ENCODE results near the gene SLC39A1. TPM values are rescaled to one million over a fixed set of nuclear protein-coding genes. Genes with fewer than 3 reads are reported as not detected.
A peak's percentile ranks its signal among the peaks of the same experiment; 100 is the strongest.

Gene SLC39A1
- total RNA-seq, 4 donors from 2014 or later, result 88.6 to 105 (median 98.8) TPM

DNA sequence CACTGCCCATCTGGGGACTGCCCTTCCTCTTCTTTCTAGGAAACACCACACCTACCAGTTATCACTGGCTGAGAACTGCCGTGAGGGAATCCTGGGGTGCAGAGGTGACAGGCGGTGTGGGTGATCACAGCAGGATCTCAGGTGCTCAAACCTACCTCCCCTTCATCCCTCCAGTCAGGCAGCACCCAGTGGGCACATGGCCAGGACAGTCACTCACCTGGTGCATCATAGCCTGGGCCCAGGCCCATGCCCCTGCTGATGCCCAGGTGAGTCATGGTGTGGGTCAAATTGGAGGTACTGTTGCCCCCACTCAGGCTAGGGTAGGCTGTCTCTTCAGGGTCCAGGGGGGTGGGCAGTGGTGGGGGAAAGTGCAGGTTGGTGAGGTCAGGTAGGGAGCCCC lies 11.5 kb downstream of the SLC39A1 start:
- intact Hi-C loops (cut with DNase I; ENCODE audit: low total_unique reads), result no loop called here
- no peak for DNase-seq (ENCODE audit: low spot score in 2 of 2)

DNA sequence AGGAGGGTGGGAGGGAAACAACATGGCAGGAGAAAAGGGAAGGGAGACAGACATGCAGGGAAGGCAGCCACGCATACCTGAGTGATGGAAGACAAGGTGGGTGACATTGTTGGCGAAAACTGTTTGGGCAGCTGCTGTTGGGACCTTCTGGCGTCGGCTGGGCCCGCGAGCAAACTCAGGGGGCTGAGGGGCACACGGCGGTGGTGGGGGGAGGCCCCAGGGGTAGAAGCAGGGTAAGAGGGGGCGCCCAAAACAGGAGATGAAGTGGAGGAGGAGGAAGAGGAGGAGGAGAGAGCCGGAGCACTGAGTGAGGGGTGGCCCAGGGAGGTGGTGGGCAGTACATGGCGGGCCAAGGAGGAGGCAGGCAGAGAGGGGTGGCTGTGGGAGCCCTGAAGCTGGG lies 12.2 kb downstream of the SLC39A1 start:
- intact Hi-C loops (cut with DNase I; ENCODE audit: low total_unique reads), result no loop called here
- no peak overlapping the region for H3K4me3 ChIP-seq (ENCODE audit: low read depth, poor library complexity, severe bottlenecking)
- DNase-seq (ENCODE audit: low spot score in 2 of 2), result no peak
- TF ChIP-seq, protein P1, sequence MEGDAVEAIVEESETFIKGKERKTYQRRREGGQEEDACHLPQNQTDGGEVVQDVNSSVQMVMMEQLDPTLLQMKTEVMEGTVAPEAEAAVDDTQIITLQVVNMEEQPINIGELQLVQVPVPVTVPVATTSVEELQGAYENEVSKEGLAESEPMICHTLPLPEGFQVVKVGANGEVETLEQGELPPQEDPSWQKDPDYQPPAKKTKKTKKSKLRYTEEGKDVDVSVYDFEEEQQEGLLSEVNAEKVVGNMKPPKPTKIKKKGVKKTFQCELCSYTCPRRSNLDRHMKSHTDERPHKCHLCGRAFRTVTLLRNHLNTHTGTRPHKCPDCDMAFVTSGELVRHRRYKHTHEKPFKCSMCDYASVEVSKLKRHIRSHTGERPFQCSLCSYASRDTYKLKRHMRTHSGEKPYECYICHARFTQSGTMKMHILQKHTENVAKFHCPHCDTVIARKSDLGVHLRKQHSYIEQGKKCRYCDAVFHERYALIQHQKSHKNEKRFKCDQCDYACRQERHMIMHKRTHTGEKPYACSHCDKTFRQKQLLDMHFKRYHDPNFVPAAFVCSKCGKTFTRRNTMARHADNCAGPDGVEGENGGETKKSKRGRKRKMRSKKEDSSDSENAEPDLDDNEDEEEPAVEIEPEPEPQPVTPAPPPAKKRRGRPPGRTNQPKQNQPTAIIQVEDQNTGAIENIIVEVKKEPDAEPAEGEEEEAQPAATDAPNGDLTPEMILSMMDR (IDR thresholded peaks at IDR 0.05), result no peak
- no peak for TF ChIP-seq POLR2A (IDR thresholded peaks at IDR 0.05)
- WGBS, 2 donors, result 91 to 94% methylated on average over 11 of the region's 11 CpGs

More for the DNA sequence above, 11.5 kb downstream of the SLC39A1 start:
- 89 to 100% methylated on average over 2 of the region's 2 CpGs for WGBS, 2 donors
- H3K4me3 ChIP-seq (ENCODE audit: low read depth, poor library complexity, severe bottlenecking), result no peak overlapping the region
- no peak for TF ChIP-seq POLR2A (IDR thresholded peaks at IDR 0.05)
- TF ChIP-seq, protein P1 (IDR thresholded peaks at IDR 0.05), result no peak

DNA sequence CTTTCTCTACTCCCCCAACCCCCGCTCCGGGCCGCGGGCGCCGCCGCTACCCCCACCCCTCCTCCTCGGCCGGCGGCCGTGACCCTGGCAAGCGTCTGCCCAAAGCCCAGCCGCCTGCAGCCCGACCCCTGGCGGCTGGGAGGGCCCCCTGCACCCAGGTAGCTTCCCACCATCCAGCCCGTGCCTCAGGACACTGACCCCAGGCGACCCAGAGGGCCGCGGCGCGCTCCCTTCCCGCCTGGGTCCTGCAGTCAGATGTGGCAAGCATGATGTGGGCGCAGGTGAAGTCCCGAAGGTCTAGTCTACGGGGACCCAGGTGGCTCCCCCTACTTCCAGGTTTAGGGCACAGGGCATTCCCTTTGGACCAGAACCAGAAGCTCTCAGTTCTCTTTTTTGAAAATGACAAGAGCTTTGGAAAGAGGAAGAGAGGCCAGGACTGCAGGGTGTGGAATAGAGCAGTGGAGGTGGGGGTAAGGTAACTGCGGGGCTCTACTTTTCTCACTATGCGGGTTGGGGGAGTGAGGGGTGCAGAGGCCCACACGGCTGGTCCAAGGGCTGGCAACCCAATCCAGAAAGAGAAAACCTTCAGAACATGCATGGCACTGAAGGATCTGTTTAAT lies 16.6 kb downstream of the SLC39A1 start, which contains the start of gene DENND4B:
Gene DENND4B (minus strand): TSS at position 97 of the 620 bp plus-strand sequence. CDS start 2,344 bp downstream, outside the sequence.
- WGBS, 2 donors, result 11 to 12% methylated on average over 21 to 23 of the region's 28 CpGs
- DNase-seq (ENCODE audit: low spot score in 2 of 2), result peak; percentile 66 to 95
- intact Hi-C loops (cut with DNase I; ENCODE audit: low total_unique reads), result loop anchor here (2.0 kb wide), 1 partner anchor 40 kb away; the partner anchor contains the start of gene RAB13

DNA sequence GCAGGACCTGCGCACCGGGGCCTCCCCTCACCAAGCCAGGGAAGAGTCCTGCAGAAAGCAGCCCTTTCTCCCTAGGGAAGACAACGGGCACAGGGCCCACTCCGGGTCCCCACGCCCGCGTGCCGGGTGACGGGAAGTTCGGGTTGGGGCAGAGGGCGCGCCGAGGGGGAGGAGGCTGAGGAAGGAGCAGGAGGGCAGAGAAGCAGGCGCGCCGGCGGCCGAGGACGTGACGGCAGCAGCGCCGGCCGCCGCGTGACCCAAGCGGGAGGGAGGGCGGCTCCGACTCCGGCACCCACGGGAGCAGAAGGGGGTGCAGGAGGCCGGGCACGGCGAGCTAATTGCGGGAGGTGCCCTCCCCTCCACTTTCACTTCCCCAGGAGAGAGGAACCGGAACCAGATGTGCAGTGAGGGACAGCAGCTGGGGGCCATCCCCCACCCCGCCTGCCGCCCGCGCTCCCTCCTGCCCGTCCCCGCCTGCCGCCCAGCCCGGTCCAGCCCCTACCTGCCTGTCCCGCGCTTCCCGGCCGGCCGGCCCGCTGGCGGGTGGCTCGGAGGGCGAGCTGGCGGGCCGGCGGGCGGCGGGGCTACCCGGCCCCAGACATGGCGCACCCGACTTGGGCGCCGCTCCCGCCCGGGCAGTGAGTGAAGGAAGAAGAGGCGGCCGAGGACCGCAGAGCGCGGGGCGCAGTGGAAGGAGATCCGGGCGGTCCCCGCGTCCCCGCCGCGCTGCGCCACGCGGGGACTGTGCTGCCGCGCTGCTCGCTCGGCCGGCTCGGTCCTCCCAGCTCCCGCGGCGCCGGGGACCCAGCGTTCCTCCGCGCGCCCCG lies 17.3 kb downstream of the SLC39A1 start:
- peak overlapping the region; percentile 91 for H3K4me3 ChIP-seq (ENCODE audit: low read depth, poor library complexity, severe bottlenecking)
- peak in 1 of 2 donors; percentile 2 for TF ChIP-seq POLR2A (IDR thresholded peaks at IDR 0.05)
- TF ChIP-seq, protein P1 (IDR thresholded peaks at IDR 0.05), result no peak
- intact Hi-C loops (cut with DNase I; ENCODE audit: low total_unique reads), result loop anchor here (2.0 kb wide), 1 partner anchor 41 kb away; the partner anchor contains the start of gene RAB13
- WGBS, 2 donors, result 0 to 1% methylated on average over 26 to 52 of the region's 95 CpGs
- DNase-seq (ENCODE audit: low spot score in 2 of 2), result peak; percentile 85 to 97

More for the DNA sequence above, 16.6 kb downstream of the SLC39A1 start, which contains the start of gene DENND4B:
- TF ChIP-seq POLR2A (IDR thresholded peaks at IDR 0.05), result no peak
- TF ChIP-seq, protein P1 (IDR thresholded peaks at IDR 0.05), result peak in 1 of 3 donors; percentile 90
- H3K4me3 ChIP-seq (ENCODE audit: low read depth, poor library complexity, severe bottlenecking), result peak within 1 kb of the TSS; percentile 91

DNA sequence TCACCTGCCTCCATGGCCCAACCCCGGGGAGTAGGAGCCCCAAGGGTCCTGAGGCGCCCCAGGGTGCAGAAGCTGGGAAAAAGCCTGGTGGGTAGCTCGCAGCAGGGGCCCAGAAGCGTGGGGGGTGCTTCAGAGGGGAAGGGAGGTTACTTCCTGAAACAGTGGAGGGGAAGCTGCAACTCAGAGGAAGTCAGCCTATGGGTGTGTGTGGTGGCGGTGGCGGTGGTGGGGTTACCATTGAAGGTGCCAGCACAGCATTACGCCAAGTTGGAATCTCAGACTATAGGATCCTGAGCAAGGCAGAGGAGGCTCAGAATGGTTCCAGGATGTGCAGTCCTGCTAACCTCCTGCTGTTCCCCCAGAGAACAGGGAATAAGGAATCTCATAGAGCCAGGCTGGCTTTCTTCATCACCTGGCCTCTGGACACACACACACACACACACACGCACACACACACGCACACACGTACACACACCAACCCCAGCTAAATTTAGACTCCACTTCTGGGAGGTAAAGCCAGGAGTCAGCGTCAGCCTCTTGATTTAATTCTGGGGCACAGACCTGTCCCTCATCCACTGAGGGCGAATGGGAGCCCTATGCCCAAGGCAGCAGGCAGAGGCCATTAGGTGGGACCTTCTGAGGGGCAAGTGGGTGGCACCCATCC lies 18.1 kb downstream of the SLC39A1 start:
- intact Hi-C loops (cut with DNase I; ENCODE audit: low total_unique reads), result no loop called here
- DNase-seq (ENCODE audit: low spot score in 2 of 2), result no peak
- WGBS, 2 donors, result 19 to 33% methylated on average over 12 of the region's 12 CpGs
- TF ChIP-seq POLR2A (IDR thresholded peaks at IDR 0.05), result no peak
- H3K4me3 ChIP-seq (ENCODE audit: low read depth, poor library complexity, severe bottlenecking), result peak overlapping the region; percentile 91

DNA sequence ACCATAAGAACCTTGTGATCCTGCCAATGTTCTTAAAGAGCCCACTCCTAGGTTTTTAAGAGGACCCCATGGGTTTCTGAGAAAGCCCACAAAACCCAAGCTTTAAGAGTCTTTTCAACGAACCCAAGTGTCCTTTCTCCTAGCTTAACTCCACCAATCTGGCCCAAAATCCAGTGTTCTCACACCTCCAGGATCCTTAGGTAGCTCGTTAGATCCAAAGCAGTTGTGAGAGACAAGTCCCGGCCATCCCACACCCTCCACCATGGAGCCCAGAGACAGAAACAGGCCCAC lies 18.6 kb downstream of the SLC39A1 start:
- 58 to 59% methylated on average over 3 of the region's 3 CpGs for WGBS, 2 donors
- H3K4me3 ChIP-seq (ENCODE audit: low read depth, poor library complexity, severe bottlenecking), result no peak overlapping the region
- intact Hi-C loops (cut with DNase I; ENCODE audit: low total_unique reads), result no loop called here
- TF ChIP-seq, protein P1 (IDR thresholded peaks at IDR 0.05), result no peak
- no peak for TF ChIP-seq POLR2A (IDR thresholded peaks at IDR 0.05)
- no peak for DNase-seq (ENCODE audit: low spot score in 2 of 2)

All from lower leg skin (tissue), 4 donors.